HepG2 (cell line): ENCODE data around the gene ZNF683. TPM values are rescaled to one million over a fixed set of nuclear protein-coding genes. Genes with fewer than 3 reads are reported as not detected.

Experiments used
- ATAC-seq: fragments of 200-7000 bp; cut with Tn5 transposase; 3 replicates; pipeline ENCODE4 v1.9.1; 2020; ENCODE audit warnings: mild to moderate bottlenecking, moderate library complexity
- BruUV-seq: library from RNA; stranded (reverse); fragments of 400-500 nt; replicated peaks from 2 replicates; lab custom pipeline; 2021; lab: Mats Ljungman, UMichigan
- CTCF ChIA-PET: fragments of 300-600 bp; formaldehyde crosslinking; extraction: SDS; loops from one replicate; lab custom pipeline; 2021; ENCODE audit warnings: low total read pairs, inconsistent platforms, low intra/inter-chr PET ratio; lab: Yijun Ruan, JAX
- POLR2A ChIA-PET: fragments of 350-600 bp; sonication (Branson Sonifier 250); formaldehyde crosslinking; loops from one replicate; lab custom pipeline; 2020; ENCODE audit warnings: antibody characterized with exemption, inconsistent platforms; lab: Yijun Ruan, JAX
- DNase-seq: peaks from one replicate; pipeline ENCODE4 v3.0.0-alpha.2; 2015; ENCODE audit warnings: low spot score
- FAIRE-seq: peaks from 3 replicates; lab custom pipeline; 2011; peaks lifted over from hg19 to GRCh38; lab: Jason Lieb, UNC
- H2AFZ ChIP-seq: one replicate; pipeline ENCODE4 v1.6.1; 2011; ENCODE audit warnings: low read length, inconsistent platforms
- H3K27ac ChIP-seq: fragments of 300-600 bp; 3 replicates; pipeline ENCODE4 v1.8.0; 2011; ENCODE audit warnings: mixed run types, mild to moderate bottlenecking, mixed read lengths, low read length, inconsistent platforms; ENCODE audit not compliant: insufficient read depth; ENCODE audit errors: extremely low read length
- H3K27me3 ChIP-seq, 2 experiments: fragments of 200-600 bp in 1 of 2; 2 replicates in 1 of 2; 3 replicates in 1 of 2; pipeline versions ENCODE4 v1.6.0 to v1.8.0; 2011; ENCODE audit warnings: low read length in 2 of 2, mild to moderate bottlenecking in 2 of 2, moderate library complexity in 2 of 2, inconsistent platforms in 1 of 2; ENCODE audit not compliant: insufficient read depth in 2 of 2, control insufficient read depth in 1 of 2
- H3K36me3 ChIP-seq, 2 experiments: fragments of 200-600 bp in 1 of 2; replicated peaks in 1 of 2; 2 replicates in 1 of 2; 3 replicates in 1 of 2; pipeline versions ENCODE4 v1.5.1 to v1.8.0; 2011; ENCODE audit warnings: low read length in 2 of 2, inconsistent platforms in 1 of 2; ENCODE audit not compliant: insufficient read depth in 2 of 2, control insufficient read depth in 1 of 2
- H3K4me1 ChIP-seq: 2 replicates; pipeline ENCODE4 v1.5.1; 2012; ENCODE audit warnings: low read length, inconsistent platforms; ENCODE audit not compliant: insufficient read depth
- H3K4me2 ChIP-seq: 2 replicates; pipeline ENCODE4 v1.6.0; 2011; ENCODE audit warnings: low read depth, low read length, inconsistent platforms
- H3K4me3 ChIP-seq, 3 experiments: fragments of 200-600 bp in 1 of 3; sonication (generic), shearing (Covaris generic) in 1 of 3; replicated peaks in 1 of 3; 2 replicates each; pipeline ENCODE4 v1.5.1; 2011 to 2016; ENCODE audit warnings: low read length in 3 of 3, inconsistent platforms in 2 of 3, low read depth in 2 of 3, mild to moderate bottlenecking in 2 of 3, control low read depth in 1 of 3, mixed read lengths in 1 of 3; ENCODE audit not compliant: insufficient read depth in 1 of 3
- H3K79me2 ChIP-seq: one replicate; pipeline ENCODE4 v1.6.1; 2011; ENCODE audit warnings: low read length, inconsistent platforms; ENCODE audit not compliant: insufficient read depth
- H3K9ac ChIP-seq: 2 replicates; pipeline ENCODE4 v1.6.0; 2011; ENCODE audit warnings: mild to moderate bottlenecking, low read depth, low read length, inconsistent platforms; ENCODE audit not compliant: insufficient read depth
- H3K9me3 ChIP-seq: 2 replicates; pipeline ENCODE4 v1.5.1; 2012; ENCODE audit warnings: mild to moderate bottlenecking, low read length
- H4K20me1 ChIP-seq: 2 replicates; pipeline ENCODE4 v1.6.0; 2011; ENCODE audit warnings: inconsistent platforms, mild to moderate bottlenecking, low read length, moderate library complexity; ENCODE audit not compliant: insufficient read depth
- DPF2 ChIP-seq: sonication (generic); formaldehyde crosslinking; IDR thresholded peaks from 2 replicates; pipeline ENCODE4 v1.4.0; 2020; ENCODE audit warnings: mild to moderate bottlenecking, low read depth, missing genetic modification reagents, borderline replicate concordance
- HNRNPL ChIP-seq: fragments of 200-400 bp; formaldehyde crosslinking; IDR thresholded peaks from 2 replicates; pipeline ENCODE4 v1.6.1; 2017; ENCODE audit warnings: mild to moderate bottlenecking, low read depth, low read length
- STAG1 ChIP-seq: sonication (generic); formaldehyde crosslinking; IDR thresholded peaks from 2 replicates; pipeline ENCODE4 v1.4.0; 2020; ENCODE audit warnings: missing genetic modification reagents
- ZBTB38 ChIP-seq: sonication (generic); formaldehyde crosslinking; IDR thresholded peaks from 2 replicates; pipeline ENCODE4 v1.5.1; 2020; ENCODE audit warnings: mild to moderate bottlenecking, missing genetic modification reagents
- WGBS: methylation state at CpG from one replicate; pipeline ENCODE4 v1.1.6; 2017; ENCODE audit warnings: low lambda C conversion rate; 5-methylcytosine and 5-hydroxymethylcytosine counted together
- in situ Hi-C: cut with HindIII; loops from 2 replicates; pipeline ENCODE4 v1.10.0; 2017; ENCODE audit warnings: low pct_unique_long_range_greater_than_20kb; ENCODE audit not compliant: extremely low pct_ligation_motif_present
- intact Hi-C: fragments of 100-400 bp; cut with micrococcal nuclease; formaldehyde crosslinking; loops from one replicate; pipeline ENCODE4 v1.10.0; 2022; ENCODE audit not compliant: unreplicated experiment
- polyA plus RNA-seq, 8 experiments: library from polyadenylated mRNA; depleted of rRNA in 3 of 8; stranded (reverse) in 7 of 8; unstranded in 1 of 8; fragments of >200 nt; fragmentation: Illumina TruSeq in 4 of 8; extraction: Trizol in 4 of 8; gene quantifications; 2 replicates each; pipeline versions ENCODE4 v1.2.1 to v1.2.3, GENCODE V29; 2011 to 2016; ENCODE audit warnings: low read depth in 4 of 8, missing spikeins in 1 of 8, mixed read lengths in 1 of 8; ENCODE audit not compliant: insufficient read depth in 1 of 8
- total RNA-seq, 5 experiments: library from RNA; depleted of rRNA; stranded (reverse); fragments of >200 nt; fragmentation: Illumina TruSeq; extraction: Trizol; gene quantifications; 2 replicates each; pipeline ENCODE4 v1.2.3, GENCODE V29; 2016; ENCODE audit warnings: low read depth in 1 of 5
- TF ChIP-seq, protein P1 (sequence below): sonication (generic); formaldehyde crosslinking; IDR thresholded peaks from 2 replicates; pipeline ENCODE4 v1.4.0; 2020; ENCODE audit warnings: missing genetic modification reagents

Gene ZNF683
- total and polyA plus RNA-seq, 2 of the 13 experiments (the other 11 are each of a cell fraction or from before 2014, with no cell fraction given), result not detected

DNA sequence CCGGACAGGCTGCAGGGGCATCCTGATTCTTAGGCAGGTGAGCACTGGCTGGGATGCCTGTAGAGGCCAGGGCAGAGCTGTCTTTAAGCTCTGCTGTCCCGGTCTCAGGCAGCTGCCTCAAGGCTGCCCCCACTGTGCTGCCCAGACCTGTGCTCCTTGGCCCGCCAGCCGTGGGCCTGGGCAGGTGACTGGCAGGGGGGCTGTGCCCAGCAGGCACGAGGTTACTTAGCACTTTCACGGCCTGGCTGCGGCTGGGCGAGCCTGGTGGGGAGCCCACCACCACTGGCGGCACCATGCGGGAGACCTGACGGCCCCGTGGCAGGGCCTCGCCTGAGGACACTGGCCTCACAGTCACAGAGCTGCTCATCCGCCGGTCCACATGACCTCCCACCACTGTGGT is 26.8 kb downstream of the ZNF683 start:
- no peaks in the 10 kb centered on the region for H4K20me1 ChIP-seq
- in situ Hi-C loops (no loop called here), intact Hi-C loops (no loop called here)
- no peak overlapping the region for H3K27ac ChIP-seq
- H3K4me2 ChIP-seq, result no peak overlapping the region
- H2AFZ ChIP-seq, result no peak overlapping the region
- TF ChIP-seq HNRNPL (0 out of 2 replicates have a peak, but pooled peaks have one; percentile 67), ZBTB38 (CRISPR knock-in tag) (0 out of 2 replicates have a peak, but pooled peaks have one; percentile 4), DPF2 (no peak), STAG1 (CRISPR knock-in tag) (peak; percentile 18; the same call in 1 of the 2 replicates)
- TF ChIP-seq, protein P1, sequence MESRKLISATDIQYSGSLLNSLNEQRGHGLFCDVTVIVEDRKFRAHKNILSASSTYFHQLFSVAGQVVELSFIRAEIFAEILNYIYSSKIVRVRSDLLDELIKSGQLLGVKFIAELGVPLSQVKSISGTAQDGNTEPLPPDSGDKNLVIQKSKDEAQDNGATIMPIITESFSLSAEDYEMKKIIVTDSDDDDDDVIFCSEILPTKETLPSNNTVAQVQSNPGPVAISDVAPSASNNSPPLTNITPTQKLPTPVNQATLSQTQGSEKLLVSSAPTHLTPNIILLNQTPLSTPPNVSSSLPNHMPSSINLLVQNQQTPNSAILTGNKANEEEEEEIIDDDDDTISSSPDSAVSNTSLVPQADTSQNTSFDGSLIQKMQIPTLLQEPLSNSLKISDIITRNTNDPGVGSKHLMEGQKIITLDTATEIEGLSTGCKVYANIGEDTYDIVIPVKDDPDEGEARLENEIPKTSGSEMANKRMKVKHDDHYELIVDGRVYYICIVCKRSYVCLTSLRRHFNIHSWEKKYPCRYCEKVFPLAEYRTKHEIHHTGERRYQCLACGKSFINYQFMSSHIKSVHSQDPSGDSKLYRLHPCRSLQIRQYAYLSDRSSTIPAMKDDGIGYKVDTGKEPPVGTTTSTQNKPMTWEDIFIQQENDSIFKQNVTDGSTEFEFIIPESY (CRISPR knock-in tag), result 0 out of 2 replicates have a peak, but pooled peaks have one; percentile 50
- ATAC-seq, result peak; percentile 36
- ChIA-PET POLR2A (no interaction called here), CTCF (no interaction called here)
- H3K27me3 ChIP-seq, result no peaks in the 10 kb centered on the region
- no peak overlapping the region for H3K9ac ChIP-seq
- peaks cover 31% of the 10 kb centered on the region for H3K4me1 ChIP-seq
- no peak for FAIRE-seq
- no peaks in the 10 kb centered on the region for H3K9me3 ChIP-seq
- no TSS peak for BruUV-seq
- no peaks in the 10 kb centered on the region for H3K36me3 ChIP-seq
- no peak for DNase-seq
- H3K79me2 ChIP-seq, result peaks cover 2% of the 10 kb centered on the region
- no peak overlapping the region for H3K4me3 ChIP-seq
- 83% methylated on average over 1 of the region's 15 CpGs for WGBS
